ENCODE results near the gene NCK2. TPM values are rescaled to one million over a fixed set of nuclear protein-coding genes. Genes with fewer than 3 reads are reported as not detected.

NCK2 gene
- total and polyA plus RNA-seq, 10 of the 15 experiments (the other 5 are each of a cell fraction or from before 2014, with no cell fraction given), result 1.2 to 30.9 (median 14.1) TPM

- TF ChIP-seq ZBTB40 (IDR thresholded peaks at IDR 0.05; ENCODE audit: borderline replicate concordance) (no peak), CUX1 (IDR thresholded peaks at IDR 0.05; ENCODE audit: insufficient replicate concordance, low read depth, low read length) (no peak), ATF2 (IDR thresholded peaks at IDR 0.05; ENCODE audit: low read length) (no peak), STAT3 (IDR thresholded peaks at IDR 0.05; ENCODE audit: low read depth, low read length) (no peak)
These were observed 99.0 kb downstream of the NCK2 start (continued) for GRCh38 chr2:105843476-105844374.

Measured in GM12878 (cell line).